Gastrocnemius medialis (tissue), 4 donors: ENCODE measurements around the gene SYTL1. TPM values are rescaled to one million over a fixed set of nuclear protein-coding genes. Genes with fewer than 3 reads are reported as not detected.

Experiments used
- ATAC-seq, 2 donors: fragments of 150-250 bp; one replicate each; pipeline ENCODE4 v1.9.1; 2016
- DNase-seq, 2 donors: peaks; one replicate each; pipeline ENCODE4 v3.0.0-alpha.2; 2019
- H3K27ac ChIP-seq, 4 donors: fragments of 200-600 bp; sonication (generic); 1 replicate in 1 of 4; 2 replicates in 3 of 4; pipeline ENCODE4 v1.5.1; 2016 to 2018; ENCODE audit warnings: mild to moderate bottlenecking in 2 of 4, moderate library complexity in 1 of 4
- H3K27me3 ChIP-seq, 3 donors: fragments of 200-600 bp; sonication (generic) in 2 of 3; 1 replicate in 1 of 3; 2 replicates in 2 of 3; pipeline versions ENCODE4 v1.5.1 to v1.6.0; 2016 to 2019; ENCODE audit warnings: mild to moderate bottlenecking in 1 of 3, moderate library complexity in 1 of 3
- H3K36me3 ChIP-seq, 2 donors: fragments of 200-600 bp; sonication (generic) in 1 of 2; one replicate each; pipeline ENCODE4 v1.5.1; 2017 to 2018
- H3K4me1 ChIP-seq, 2 donors: fragments of 200-600 bp; sonication (generic) in 1 of 2; one replicate each; pipeline ENCODE4 v1.5.1; 2016 to 2017; ENCODE audit warnings: mild to moderate bottlenecking in 2 of 2
- H3K4me3 ChIP-seq, 4 donors: fragments of 200-600 bp; sonication (generic) in 3 of 4; 1 replicate in 1 of 4; 2 replicates in 3 of 4; pipeline ENCODE4 v1.5.1; 2016 to 2019; ENCODE audit warnings: mild to moderate bottlenecking in 2 of 4
- H3K9me3 ChIP-seq, 3 donors: fragments of 200-600 bp; sonication (generic) in 2 of 3; 1 replicate in 1 of 3; 2 replicates in 2 of 3; pipeline ENCODE4 v1.5.1; 2016 to 2019
- CTCF ChIP-seq, 5 experiments: fragments of 450-650 bp in 3 of 5; fragments of 200-600 bp in 2 of 5; sonication (generic) in 2 of 5; IDR thresholded peaks in 4 of 5; conservative IDR thresholded peaks in 1 of 5; 1 replicate in 4 of 5; 2 replicates in 1 of 5; pipeline ENCODE4 v1.5.1; 2016 to 2019; ENCODE audit warnings: antibody characterized with exemption in 5 of 5, mild to moderate bottlenecking in 3 of 5, moderate library complexity in 3 of 5
- POLR2A ChIP-seq, 2 donors: fragments of 450-650 bp; IDR thresholded peaks; one replicate each; pipeline ENCODE4 v1.6.1; 2017; ENCODE audit warnings: antibody characterized with exemption in 2 of 2, mild to moderate bottlenecking in 2 of 2, moderate library complexity in 2 of 2
- in situ Hi-C, 4 donors: fragments of 200-750 bp; cut with MboI; loops; one replicate each; pipeline versions ENCODE4 v1.15.0 to v1.8.0; 2017; ENCODE audit warnings: low sequenced_read_pairs in 4 of 4
- intact Hi-C: fragments of 100-400 bp; cut with DNase I; formaldehyde crosslinking; loops from one replicate; pipeline ENCODE4 v1.15.1; 2023; ENCODE audit warnings: low total_unique reads
- total RNA-seq, 4 donors: library from RNA; depleted of rRNA; stranded (reverse); fragments of >200 nt; gene quantifications; one replicate each; pipeline versions ENCODE4 v1.1.0 to v1.2.3, GENCODE V29; 2016

SYTL1 gene
- total RNA-seq, 4 donors from 2014 or later, result 0.66 TPM; not detected in 3

- intact Hi-C loops, result no loop called here
- in situ Hi-C loops, result loop anchor here in 2 of 4 donors (5.0 kb wide), 1 partner anchor 34 kb away; the partner anchor contains the start of gene GPR3 (in 2 of the 2)
These were observed 16.5 kb downstream of the SYTL1 start for GRCh38 chr1:27358038-27358927.

GRCh38 chr1:27358928-27359313 lies 17.1 kb downstream of the SYTL1 start:
- Histone ChIP-seq H3K36me3 (peaks cover 0 to 60% of the 10 kb centered on the region in 2 donors), H3K4me3 (no peak overlapping the region), H3K4me1 (no peaks in the 10 kb centered on the region), H3K9me3 (no peaks in the 10 kb centered on the region), H3K27ac (no peak overlapping the region), H3K27me3 (no peaks in the 10 kb centered on the region)
- intact Hi-C loops (no loop called here), in situ Hi-C loops (loop anchor here in 2 of 4 donors (5.0 kb wide), 1 partner anchor 33 kb away; the partner anchor contains the start of gene GPR3 (in 2 of the 2))
- ATAC-seq (no peak), DNase-seq (no peak)
- TF ChIP-seq CTCF (IDR thresholded peaks at IDR 0.05 in 4 of 5, conservative IDR thresholded peaks at IDR 0.05 in 1 of 5) (no peak), POLR2A (IDR thresholded peaks at IDR 0.05) (no peak)

More at GRCh38 chr1:27358038-27358927, 16.5 kb downstream of the SYTL1 start:
- ATAC-seq (no peak), DNase-seq (no peak)
- Histone ChIP-seq H3K4me1 (no peaks in the 10 kb centered on the region), H3K27ac (no peak overlapping the region), H3K4me3 (no peak overlapping the region), H3K36me3 (peaks cover 0 to 65% of the 10 kb centered on the region in 2 donors), H3K9me3 (no peaks in the 10 kb centered on the region), H3K27me3 (no peaks in the 10 kb centered on the region)
- TF ChIP-seq CTCF (IDR thresholded peaks at IDR 0.05 in 4 of 5, conservative IDR thresholded peaks at IDR 0.05 in 1 of 5), result no peak
- TF ChIP-seq POLR2A (IDR thresholded peaks at IDR 0.05), result no peak

GRCh38 chr1:27359822-27360158 lies 18.0 kb downstream of the SYTL1 start:
- Histone ChIP-seq H3K4me3 (no peak overlapping the region), H3K9me3 (no peaks in the 10 kb centered on the region), H3K36me3 (peaks cover 0 to 58% of the 10 kb centered on the region in 2 donors), H3K4me1 (peaks cover 5% of the 10 kb centered on the region in 2 donors), H3K27ac (no peak overlapping the region), H3K27me3 (no peaks in the 10 kb centered on the region)
- in situ Hi-C loops (loop anchor here in 2 of 4 donors (5.0 kb wide), 1 partner anchor 33 kb away; the partner anchor contains the start of gene GPR3 (in 2 of the 2)), intact Hi-C loops (no loop called here)
- TF ChIP-seq CTCF (IDR thresholded peaks at IDR 0.05 in 4 of 5, conservative IDR thresholded peaks at IDR 0.05 in 1 of 5) (no peak), POLR2A (IDR thresholded peaks at IDR 0.05) (no peak)
- DNase-seq, result no peak
- ATAC-seq, result no peak

- ATAC-seq, result no peak
- intact Hi-C loops (no loop called here), in situ Hi-C loops (no loop called here)
- Histone ChIP-seq H3K4me1 (peaks cover 10% of the 10 kb centered on the region in 2 donors), H3K36me3 (peaks cover 0 to 52% of the 10 kb centered on the region in 2 donors), H3K27me3 (no peaks in the 10 kb centered on the region), H3K4me3 (peak overlapping the region in 1 of 4 donors; percentile 5), H3K9me3 (no peaks in the 10 kb centered on the region), H3K27ac (no peak overlapping the region)
- no peak for DNase-seq
- TF ChIP-seq CTCF (IDR thresholded peaks at IDR 0.05 in 4 of 5, conservative IDR thresholded peaks at IDR 0.05 in 1 of 5) (no peak), POLR2A (IDR thresholded peaks at IDR 0.05) (no peak)
These were observed 18.6 kb downstream of the SYTL1 start for GRCh38 chr1:27360159-27361043.
